Activated CD8-positive, alpha-beta memory T cell treated with anti-CD3 and anti-CD28 coated beads, Interleukin-2, amount 50 U/mL, for 48 hours (primary cell): Measurements from ENCODE around the gene SELENBP1.
"Not testable (repeated sequence)": the region's sequence is repeated elsewhere in the genome, so short reads cannot be mapped to it uniquely, and the experiment has no call there.

Experiments
- DNase-seq: peaks from one replicate; pipeline ENCODE4 v3.0.0-alpha.2; 2020

Gene SELENBP1

DNA sequence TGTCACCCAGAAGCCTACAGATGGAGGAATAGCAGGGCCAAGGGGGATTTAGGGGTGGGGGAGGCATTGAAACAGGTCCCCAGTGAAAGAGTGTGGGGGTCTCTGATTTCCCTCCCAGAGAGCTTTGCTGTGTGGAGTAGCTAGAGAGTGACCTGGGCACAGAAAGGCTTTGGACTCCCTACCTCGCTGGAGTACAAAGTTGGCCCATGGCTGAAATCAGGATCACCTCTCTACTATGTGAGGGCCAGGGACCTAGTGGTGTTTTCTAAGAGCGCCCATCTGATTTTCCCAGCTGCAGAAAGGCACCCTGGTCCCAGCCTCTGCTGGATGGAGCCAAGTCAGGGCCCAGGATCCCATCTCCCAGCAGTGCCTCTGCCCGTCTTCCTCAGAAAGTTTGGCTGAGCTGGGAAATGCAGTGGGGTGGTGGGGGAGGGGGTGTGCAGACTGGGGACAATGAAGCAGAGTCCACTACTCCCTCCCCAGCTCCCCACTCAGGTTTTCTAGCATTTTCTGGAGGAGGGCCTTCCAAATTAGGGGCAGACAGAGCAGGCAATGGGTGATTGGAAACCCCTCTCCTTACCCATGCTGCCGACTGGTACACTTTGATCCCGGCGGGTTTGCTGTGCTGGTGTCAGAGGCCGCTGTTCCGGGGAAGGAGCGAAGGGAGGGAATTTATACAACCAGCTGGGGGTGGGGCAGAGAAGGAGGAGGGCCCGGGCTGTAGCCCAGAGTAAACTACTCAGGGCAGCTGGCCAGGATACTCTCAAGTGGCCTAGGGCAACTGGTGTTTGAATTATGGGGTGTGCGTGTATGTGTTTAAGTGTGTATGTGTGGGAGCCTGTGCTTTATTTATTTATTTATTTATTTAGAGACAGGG lies at the start of gene SELENBP1:
Gene SELENBP1, minus strand, starts transcription at position 648 of the 877 bp plus-strand sequence. Its CDS starts 64 bp downstream, at position 584.
- no peak for DNase-seq

DNA sequence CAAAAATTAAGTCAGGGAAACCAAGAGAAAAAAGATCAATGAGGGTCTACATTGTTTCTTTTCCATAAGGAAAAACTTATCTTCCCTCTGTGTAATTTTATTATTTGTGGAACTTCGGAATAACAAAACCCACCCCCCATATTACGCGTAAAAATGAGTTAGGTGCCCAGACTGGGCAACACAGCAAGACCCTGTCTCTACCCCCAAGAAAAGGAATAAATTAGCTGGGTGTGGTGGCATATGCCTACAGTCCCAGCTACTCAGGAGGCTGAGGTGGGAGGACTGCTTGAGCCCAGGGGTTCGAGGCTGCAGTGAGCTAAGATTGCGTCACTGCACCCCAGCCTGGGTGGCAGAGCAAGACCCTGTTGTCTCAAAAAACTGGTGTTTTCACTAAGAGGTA lies 47.3 kb upstream of the SELENBP1 start:
- no peak for DNase-seq

DNA sequence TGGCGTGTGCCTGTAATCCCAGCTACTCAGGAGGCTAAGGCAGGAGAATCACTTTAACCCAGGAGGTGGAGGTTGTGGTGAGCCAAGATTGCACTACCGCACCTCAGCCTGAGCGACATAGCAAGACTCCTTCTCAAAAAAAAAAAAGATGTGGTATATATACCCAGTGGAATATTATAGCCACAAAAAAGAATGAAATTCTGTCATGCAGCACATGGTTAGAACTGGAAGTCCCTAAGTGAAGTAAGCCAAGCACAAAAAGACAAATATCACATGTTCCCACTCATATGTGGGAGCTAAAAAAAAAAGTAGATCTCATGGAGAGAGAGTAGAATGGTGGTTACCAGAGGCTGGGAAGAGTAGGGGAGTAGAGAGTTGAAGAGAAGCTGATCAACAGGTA lies 45.6 kb upstream of the SELENBP1 start:
- no peak for DNase-seq

DNA sequence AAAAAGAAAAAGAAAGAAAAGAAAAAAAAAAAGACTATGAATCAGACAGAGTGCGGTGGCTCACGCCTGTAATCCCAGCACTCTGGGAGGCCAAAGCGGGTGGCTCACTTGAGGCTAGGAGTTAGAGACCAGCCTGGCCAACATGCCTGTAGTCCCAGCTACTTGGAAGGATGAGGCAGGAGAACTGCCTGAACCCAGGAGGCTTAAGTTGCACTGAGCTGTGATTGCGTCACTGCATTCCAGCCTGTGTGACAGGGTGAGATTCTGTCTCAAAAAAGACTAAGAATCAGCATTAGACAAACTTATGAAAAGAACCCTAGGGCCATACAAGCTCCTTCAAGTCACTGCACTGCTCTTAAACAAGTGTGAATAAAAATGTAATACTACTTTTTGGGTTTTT lies 43.7 kb upstream of the SELENBP1 start:
- no peak for DNase-seq

DNA sequence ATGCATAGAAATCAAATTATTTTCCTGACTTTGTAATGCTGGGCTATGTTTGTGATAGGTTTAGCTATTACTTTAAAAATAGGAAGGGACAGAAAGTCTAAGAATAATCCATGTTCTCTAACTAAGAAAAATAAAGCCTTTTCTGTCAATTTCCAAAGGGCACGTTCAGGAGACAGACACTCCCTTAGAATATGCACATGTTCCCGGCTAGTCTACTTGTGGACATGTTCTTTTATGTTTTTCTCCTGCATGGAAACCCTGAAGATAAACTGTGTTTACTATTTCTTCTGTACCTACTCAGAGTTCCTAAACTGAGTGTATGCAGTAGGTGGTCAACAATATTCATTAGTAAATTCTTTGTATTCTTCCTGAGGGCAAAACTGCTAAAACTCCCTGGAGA lies 39.4 kb upstream of the SELENBP1 start:
- DNase-seq: no peak

- no peak for DNase-seq
Measured at GRCh38 chr1:151408891-151409290, 36.4 kb upstream of the SELENBP1 start.

- no peak for DNase-seq
Measured at GRCh38 chr1:151407304-151407703, 34.8 kb upstream of the SELENBP1 start.

- DNase-seq: no peak
Measured at GRCh38 chr1:151406176-151406575, 33.7 kb upstream of the SELENBP1 start.

GRCh38 chr1:151405187-151405951 lies 32.9 kb upstream of the SELENBP1 start:
- no peak for DNase-seq

GRCh38 chr1:151403612-151404011 lies 31.1 kb upstream of the SELENBP1 start:
- no peak for DNase-seq

DNA sequence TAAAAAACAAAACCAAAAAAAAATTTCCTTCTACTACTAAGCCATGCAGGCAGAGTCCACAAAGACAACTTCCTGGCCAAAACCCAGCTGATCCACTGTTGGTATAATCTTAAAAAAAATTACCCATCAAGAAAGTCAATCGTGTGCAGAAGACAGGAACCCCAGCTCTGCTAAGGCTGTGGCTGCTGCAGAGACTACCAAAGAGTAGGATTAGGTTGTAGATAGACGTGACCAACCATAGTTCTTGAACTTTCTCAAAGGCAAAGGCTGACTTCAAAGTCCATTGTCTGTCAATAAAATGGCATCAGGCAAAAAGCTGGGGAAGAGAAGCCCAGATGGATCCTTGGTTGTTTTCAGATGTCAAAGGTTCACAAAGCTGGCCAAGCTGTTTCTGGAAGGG lies 30.3 kb upstream of the SELENBP1 start:
- no peak for DNase-seq

- DNase-seq: no peak
Measured at GRCh38 chr1:151401860-151402259, 29.4 kb upstream of the SELENBP1 start.

DNA sequence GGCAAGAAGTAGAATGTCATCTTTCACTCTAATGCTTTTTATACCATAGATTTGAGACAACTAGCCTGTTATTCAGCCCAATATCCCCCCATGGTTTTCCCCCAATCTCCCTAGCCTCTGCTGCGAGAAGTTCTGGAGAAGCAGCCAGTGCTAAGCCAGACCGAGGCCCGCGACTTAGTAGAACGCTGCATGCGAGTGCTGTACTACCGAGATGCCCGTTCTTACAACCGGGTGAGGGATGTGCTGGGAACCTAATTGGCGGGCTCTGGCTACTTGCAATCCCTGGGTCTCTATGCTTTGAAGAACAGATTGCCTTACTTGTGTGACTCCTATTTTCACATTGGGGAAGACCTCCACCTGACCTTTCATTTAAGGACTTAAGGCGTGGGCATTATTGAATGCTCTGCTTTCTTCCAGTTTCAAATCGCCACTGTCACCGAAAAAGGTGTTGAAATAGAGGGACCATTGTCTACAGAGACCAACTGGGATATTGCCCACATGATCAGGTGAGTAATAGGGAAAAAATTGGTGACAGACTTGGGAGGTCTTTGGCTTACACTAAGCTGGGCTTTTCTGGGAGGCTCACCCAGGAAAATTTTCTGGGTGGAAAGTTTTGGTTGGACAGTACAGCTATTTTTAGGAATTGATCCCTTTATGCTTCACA lies 28.8 kb upstream of the SELENBP1 start:
- no peak for DNase-seq

DNA sequence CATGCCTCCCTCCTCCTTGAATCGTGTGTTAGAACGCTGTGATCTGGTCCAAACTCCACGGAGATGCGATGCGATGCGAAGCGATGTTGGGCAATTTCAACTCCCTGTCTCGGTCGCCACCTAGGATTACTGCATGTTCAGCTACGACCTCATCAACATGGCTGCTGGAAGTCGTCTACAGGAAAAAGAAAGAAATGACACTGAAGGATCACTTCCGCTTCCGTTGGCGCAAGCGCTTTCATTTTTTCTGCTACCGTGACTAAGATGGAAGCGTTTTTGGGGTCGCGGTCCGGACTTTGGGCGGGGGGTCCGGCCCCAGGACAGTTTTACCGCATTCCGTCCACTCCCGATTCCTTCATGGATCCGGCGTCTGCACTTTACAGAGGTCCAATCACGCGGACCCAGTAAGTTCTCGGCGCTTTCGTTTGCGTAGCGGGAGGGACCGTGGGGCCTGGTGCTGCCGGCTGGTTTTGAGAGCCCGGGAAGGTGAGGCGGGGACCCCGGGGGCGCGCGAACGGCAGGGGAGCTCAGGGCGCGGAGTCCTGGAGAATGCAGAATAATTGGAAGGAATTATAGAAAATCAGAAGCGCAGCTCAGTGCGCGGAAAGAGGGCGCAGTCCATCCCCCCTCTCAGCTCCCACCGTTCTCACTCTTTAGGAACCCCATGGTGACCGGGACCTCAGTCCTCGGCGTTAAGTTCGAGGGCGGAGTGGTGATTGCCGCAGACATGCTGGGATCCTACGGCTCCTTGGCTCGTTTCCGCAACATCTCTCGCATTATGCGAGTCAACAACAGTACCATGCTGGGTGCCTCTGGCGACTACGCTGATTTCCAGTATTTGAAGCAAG lies 27.0 kb upstream of the SELENBP1 start, which contains the start of gene PSMB4:
Gene PSMB4, plus strand, starts transcription at position 250 of the 848 bp plus-strand sequence. Its CDS starts 15 bp downstream, at position 265.
- peak; percentile 84 for DNase-seq

- not testable (repeated sequence) for DNase-seq
Measured at GRCh38 chr1:151396265-151396664, 23.8 kb upstream of the SELENBP1 start.

DNA sequence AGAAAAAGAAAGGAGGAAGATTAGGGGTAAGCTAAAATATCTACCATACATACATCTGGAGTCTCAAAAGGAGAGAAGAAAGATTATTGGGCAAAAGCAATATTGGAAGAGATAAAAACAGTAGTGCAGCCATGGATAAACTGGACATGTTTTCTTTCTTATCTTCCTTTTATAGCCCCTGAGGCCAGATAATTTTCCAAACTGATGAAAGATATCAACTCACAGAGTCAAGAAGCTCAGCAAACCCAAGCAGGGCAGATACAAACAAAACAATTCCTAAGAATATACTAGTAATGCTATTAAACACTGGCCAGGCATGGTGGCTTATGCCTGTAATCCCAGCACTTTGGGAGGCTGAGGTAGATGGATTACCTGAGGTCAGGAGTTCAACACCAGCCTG lies 21.1 kb upstream of the SELENBP1 start:
- no peak for DNase-seq

DNA sequence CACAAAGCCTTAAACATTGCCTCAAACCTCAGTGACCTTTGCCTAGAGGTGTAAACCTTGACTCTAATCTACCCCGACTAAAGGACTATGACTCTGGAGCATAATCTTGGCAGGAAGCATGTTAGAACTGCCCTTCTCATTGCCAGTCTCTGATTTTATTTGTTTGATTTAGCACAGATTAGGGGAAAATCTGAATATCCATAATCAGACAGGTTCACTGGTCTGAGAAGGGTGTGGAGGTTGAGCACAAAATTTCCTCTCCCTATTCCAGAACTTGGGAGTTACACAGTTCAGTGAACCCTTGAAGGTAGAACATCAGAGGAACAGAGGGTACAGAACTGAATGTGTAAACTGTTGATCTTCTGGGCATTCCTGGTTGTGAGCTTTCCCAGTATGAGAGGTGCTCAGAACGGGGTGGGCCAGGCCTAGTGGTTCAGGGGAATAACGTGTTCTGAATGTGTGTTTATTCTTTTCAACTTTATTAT lies 18.6 kb upstream of the SELENBP1 start:
- no peak for DNase-seq

DNA sequence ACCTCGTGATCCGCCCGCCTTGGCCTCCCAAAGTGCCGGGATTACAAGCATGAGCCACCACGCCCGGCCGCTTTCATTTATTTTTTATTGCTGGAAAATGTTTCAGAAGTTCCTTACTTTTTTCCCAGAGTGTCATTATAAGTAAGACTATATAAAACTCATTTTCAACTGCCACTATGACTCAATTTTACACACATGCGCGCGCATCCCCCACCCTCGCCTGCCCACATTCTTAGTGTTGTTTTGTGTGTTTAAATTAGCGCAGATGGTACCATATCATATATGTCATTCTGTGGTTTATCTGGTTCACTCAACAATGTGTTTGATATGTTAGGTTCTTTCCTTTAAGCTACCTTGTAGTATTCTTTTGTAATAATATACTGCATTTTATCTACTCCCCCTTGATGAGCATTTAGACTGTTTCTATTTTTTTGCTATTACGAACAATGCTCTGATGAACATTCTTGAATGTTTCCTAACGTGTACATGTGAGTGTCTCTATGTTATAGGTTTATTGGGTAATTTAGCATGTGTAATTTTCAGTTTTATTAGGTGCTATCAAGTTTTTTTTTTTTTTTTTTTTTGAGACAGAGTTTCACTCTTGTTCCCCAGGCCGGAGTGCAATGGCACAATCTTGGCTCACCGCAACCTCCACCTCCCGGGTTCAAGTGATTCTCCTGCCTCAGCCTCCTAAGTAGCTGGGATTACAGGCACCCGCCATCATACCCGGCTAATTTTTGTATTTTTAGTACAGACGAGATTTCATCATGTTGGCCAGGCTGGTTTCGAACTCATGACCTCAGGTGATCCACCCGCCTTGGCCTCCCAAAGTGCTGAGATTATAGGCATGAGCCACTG lies 17.9 kb upstream of the SELENBP1 start:
- DNase-seq: peak; percentile 29

GRCh38 chr1:151386002-151386401 lies 13.5 kb upstream of the SELENBP1 start:
- DNase-seq: no peak

DNA sequence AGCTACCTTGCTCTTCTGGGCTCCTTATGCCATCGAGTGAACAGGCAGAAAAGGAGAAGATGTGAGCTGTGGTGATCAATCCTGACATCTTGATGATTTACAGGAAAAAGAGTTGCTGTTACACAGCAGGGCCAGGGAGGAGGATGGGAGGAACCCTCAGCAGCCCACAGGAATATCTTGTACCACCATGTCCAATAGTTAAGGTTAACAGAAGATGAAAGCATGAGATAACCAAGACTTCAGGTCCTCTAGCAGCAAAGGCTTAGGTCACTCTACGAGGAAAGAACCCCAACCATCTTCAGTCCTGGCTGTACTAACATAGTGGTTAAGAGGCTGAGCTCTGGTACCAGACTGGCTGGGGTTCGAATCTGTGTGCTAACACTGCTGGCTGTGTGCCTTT lies 12.1 kb upstream of the SELENBP1 start:
- no peak for DNase-seq
